ENCODE results near the gene NXNL1.
A peak's percentile ranks its signal among the peaks of the same experiment; 100 is the strongest.
"Not testable (repeated sequence)": the region's sequence is repeated elsewhere in the genome, so short reads cannot be mapped to it uniquely, and the experiment has no call there.

Gene NXNL1

GRCh38 chr19:17482877-17483604 lies 22.3 kb upstream of the NXNL1 start:
- H3K27ac ChIP-seq: no peak overlapping the region
- no peaks in the 10 kb centered on the region for H3K27me3 ChIP-seq (ENCODE audit: insufficient read depth, low read depth, severe bottlenecking)
- H3K9me3 ChIP-seq (ENCODE audit: severe bottlenecking): no peaks in the 10 kb centered on the region
- DNase-seq: no peak
- no peak overlapping the region for H3K4me3 ChIP-seq (ENCODE audit: low read depth, low read length)
- no peak for TF ChIP-seq CTCF (IDR thresholded peaks at IDR 0.05; ENCODE audit: low read depth, low read length)
- no peaks in the 10 kb centered on the region; the same call in 1 of the 2 replicates for H3K36me3 ChIP-seq

GRCh38 chr19:17481986-17482385 lies 21.3 kb upstream of the NXNL1 start:
- no peak overlapping the region for H3K4me3 ChIP-seq (ENCODE audit: low read depth, low read length)
- no peak overlapping the region for H3K27ac ChIP-seq
- H3K27me3 ChIP-seq (ENCODE audit: insufficient read depth, low read depth, severe bottlenecking): no peaks in the 10 kb centered on the region
- no peak for DNase-seq
- no peaks in the 10 kb centered on the region for H3K9me3 ChIP-seq (ENCODE audit: severe bottlenecking)
- no peaks in the 10 kb centered on the region; the same call in 1 of the 2 replicates for H3K36me3 ChIP-seq
- TF ChIP-seq CTCF (IDR thresholded peaks at IDR 0.05; ENCODE audit: low read depth, low read length): no peak

GRCh38 chr19:17479325-17479791 lies 18.6 kb upstream of the NXNL1 start:
- Histone ChIP-seq H3K27me3 (ENCODE audit: insufficient read depth, low read depth, severe bottlenecking) (no peaks in the 10 kb centered on the region), H3K27ac (no peak overlapping the region)

GRCh38 chr19:17475541-17476115 lies 14.9 kb upstream of the NXNL1 start:
- DNase-seq: no peak

More at GRCh38 chr19:17479325-17479791, 18.6 kb upstream of the NXNL1 start:
- no peaks in the 10 kb centered on the region; the same call in 1 of the 2 replicates for H3K36me3 ChIP-seq
- no peak overlapping the region for H3K4me3 ChIP-seq (ENCODE audit: low read depth, low read length)
- DNase-seq: no peak
- H3K9me3 ChIP-seq (ENCODE audit: severe bottlenecking): no peaks in the 10 kb centered on the region
- TF ChIP-seq CTCF (IDR thresholded peaks at IDR 0.05; ENCODE audit: low read depth, low read length): no peak

GRCh38 chr19:17475011-17475540 lies 14.3 kb upstream of the NXNL1 start:
- not testable (repeated sequence) for H3K27me3 ChIP-seq (ENCODE audit: insufficient read depth, low read depth, severe bottlenecking); H3K9me3 ChIP-seq (ENCODE audit: severe bottlenecking); DNase-seq; H3K4me3 ChIP-seq (ENCODE audit: low read depth, low read length); H3K27ac ChIP-seq; H3K36me3 ChIP-seq

More at GRCh38 chr19:17475541-17476115, 14.9 kb upstream of the NXNL1 start:
- no peaks in the 10 kb centered on the region for H3K9me3 ChIP-seq (ENCODE audit: severe bottlenecking)
- no peak overlapping the region for H3K4me3 ChIP-seq (ENCODE audit: low read depth, low read length)
- H3K27ac ChIP-seq: no peak overlapping the region
- TF ChIP-seq CTCF (IDR thresholded peaks at IDR 0.05; ENCODE audit: low read depth, low read length): no peak
- no peaks in the 10 kb centered on the region for H3K27me3 ChIP-seq (ENCODE audit: insufficient read depth, low read depth, severe bottlenecking)
- H3K36me3 ChIP-seq: no peaks in the 10 kb centered on the region

GRCh38 chr19:17473041-17473440 lies 12.3 kb upstream of the NXNL1 start:
- DNase-seq: peak; percentile 30

More at GRCh38 chr19:17473041-17473440, 12.3 kb upstream of the NXNL1 start:
- no peak for TF ChIP-seq CTCF (IDR thresholded peaks at IDR 0.05; ENCODE audit: low read depth, low read length)
- no peak overlapping the region for H3K4me3 ChIP-seq (ENCODE audit: low read depth, low read length)
- no peaks in the 10 kb centered on the region for H3K36me3 ChIP-seq
- H3K27me3 ChIP-seq (ENCODE audit: insufficient read depth, low read depth, severe bottlenecking): no peaks in the 10 kb centered on the region
- no peaks in the 10 kb centered on the region for H3K9me3 ChIP-seq (ENCODE audit: severe bottlenecking)
- no peak overlapping the region for H3K27ac ChIP-seq

All from WERI-Rb-1 (cell line).